ENCODE data around the gene MAGEA2. TPM values are rescaled to one million over a fixed set of nuclear protein-coding genes. Genes with fewer than 3 reads are reported as not detected.
"Not testable (repeated sequence)": the region's sequence is repeated elsewhere in the genome, so short reads cannot be mapped to it uniquely, and the experiment has no call there.

Gene MAGEA2
- total and polyA plus RNA-seq, 2 of the 8 experiments (the other 6 are each of a cell fraction or from before 2014, with no cell fraction given), result 0.77 TPM; not detected in 1

GRCh38 chrX:152754871-152755270, 1.2 kb upstream of the MAGEA2 start:
- no CpG with 5 or more reads among the region's 5 CpGs for WGBS, 2 experiments (ENCODE audit: extremely low coverage in 1 of 2, insufficient coverage in 1 of 2, insufficient read length in 1 of 2, insufficient replicate concordance in 2 of 2, low coverage in 1 of 2, low lambda C conversion rate in 2 of 2, missing lambda C conversion rate in 1 of 2)
- H2BK5ac ChIP-seq (ENCODE audit: low read depth, low read length); H2BK20ac ChIP-seq (ENCODE audit: low read length); H2AK5ac ChIP-seq (ENCODE audit: low read depth, low read length); DNase-seq (ENCODE audit: low read depth in 1 of 2, low spot score in 2 of 2); H3K4me1 ChIP-seq (replicated peaks in 1 of 4; ENCODE audit: control insufficient read depth in 3 of 4, insufficient read depth in 4 of 4, low read length in 3 of 4); CTCF ChIA-PET (ENCODE audit: partially characterized antibody); H3K18ac ChIP-seq (ENCODE audit: extremely low read depth, low read length); H3K36me3 ChIP-seq (ENCODE audit: control insufficient read depth in 2 of 4, insufficient read depth in 4 of 4, low read length in 3 of 4); H3K79me1 ChIP-seq (ENCODE audit: low read depth, low read length); H4K5ac ChIP-seq (ENCODE audit: insufficient read length, low read depth, low read length); H3K4ac ChIP-seq (replicated peaks; ENCODE audit: insufficient read length, low read depth, low read length); H3K9ac ChIP-seq (replicated peaks in 1 of 4; ENCODE audit: extremely low read depth in 1 of 4, low read depth in 3 of 4, low read length in 3 of 4); H2BK12ac ChIP-seq (ENCODE audit: low read depth, low read length); H3K9me3 ChIP-seq (ENCODE audit: insufficient read depth in 2 of 2, low read depth in 1 of 2, low read length in 1 of 2); POLR2A ChIA-PET (ENCODE audit: partially characterized antibody); H2BK15ac ChIP-seq (ENCODE audit: low read length); H4K8ac ChIP-seq (ENCODE audit: extremely low read depth, insufficient read depth, low read length); H3K23ac ChIP-seq (ENCODE audit: insufficient read length); H3K23me2 ChIP-seq (ENCODE audit: low read depth, low read length); H3K56ac ChIP-seq (replicated peaks; ENCODE audit: insufficient read length, low read depth, low read length); H3K79me2 ChIP-seq (ENCODE audit: control insufficient read depth in 1 of 2, insufficient read depth in 2 of 2, low read length in 2 of 2); H3K4me2 ChIP-seq (ENCODE audit: insufficient read depth in 1 of 2, low read depth in 2 of 2, low read length in 2 of 2); H2BK120ac ChIP-seq (replicated peaks; ENCODE audit: low read depth, low read length); H4K91ac ChIP-seq (replicated peaks; ENCODE audit: insufficient read length, low read length); H2AFZ ChIP-seq (ENCODE audit: low read length); H4K20me1 ChIP-seq (replicated peaks in 1 of 2; ENCODE audit: control insufficient read depth in 1 of 2, insufficient read depth in 2 of 2, low read length in 2 of 2); H3K4me3 ChIP-seq (ENCODE audit: extremely low read depth in 1 of 4, insufficient read depth in 2 of 4, low read depth in 3 of 4, low read length in 4 of 4); H3K27ac ChIP-seq (ENCODE audit: low read depth, low read length); H3K27me3 ChIP-seq (replicated peaks in 1 of 4; ENCODE audit: control insufficient read depth in 3 of 4, extremely low read depth in 1 of 4, insufficient read depth in 3 of 4, low read length in 3 of 4); H3K14ac ChIP-seq (ENCODE audit: insufficient read length): not testable (repeated sequence)
- peak; percentile 55 for FAIRE-seq
